SU-DHL-6 (cell line): Measurements from ENCODE around the gene FPGS.

ENCODE experiments used
- H2AFZ ChIP-seq: fragments of 200-600 bp; sonication (generic); 2 replicates; pipeline ENCODE4 v1.6.1; 2014; ENCODE audit warnings: low read depth, mild to moderate bottlenecking, moderate library complexity, mixed read lengths, antibody characterized with exemption, low read length; ENCODE audit not compliant: severe bottlenecking
- H3F3A ChIP-seq: fragments of 200-600 bp; shearing (Covaris generic); 2 replicates; pipeline ENCODE4 v1.6.0; 2016; ENCODE audit warnings: antibody characterized with exemption, mild to moderate bottlenecking; ENCODE audit not compliant: insufficient read depth
- H3K27ac ChIP-seq: fragments of 200-600 bp; sonication (generic); 2 replicates; pipeline ENCODE4 v1.5.1; 2016; ENCODE audit warnings: low read depth, mild to moderate bottlenecking, low read length, moderate library complexity, mixed read lengths
- H3K27me3 ChIP-seq: fragments of 200-600 bp; sonication (generic), shearing (Covaris generic); 2 replicates; pipeline ENCODE4 v1.6.0; 2014; ENCODE audit warnings: mild to moderate bottlenecking, low read length
- H3K36me3 ChIP-seq: fragments of 200-600 bp; sonication (generic); 2 replicates; pipeline ENCODE4 v1.6.1; 2014; ENCODE audit warnings: mild to moderate bottlenecking, low read length, mixed read lengths
- H3K4me2 ChIP-seq: fragments of 300-600, 200-600 bp; shearing (Covaris generic), sonication (generic); 2 replicates; pipeline ENCODE4 v1.6.0; 2014; ENCODE audit warnings: low read length, low read depth, mild to moderate bottlenecking; ENCODE audit not compliant: poor library complexity, severe bottlenecking
- H3K4me3 ChIP-seq: fragments of 200-600 bp; sonication (generic); 2 replicates; pipeline ENCODE4 v1.5.1; 2014; ENCODE audit warnings: antibody characterized with exemption, low read length, mild to moderate bottlenecking, mixed read lengths; ENCODE audit not compliant: insufficient read depth, poor library complexity, severe bottlenecking
- H3K79me2 ChIP-seq: fragments of 200-600 bp; sonication (generic); 2 replicates; pipeline ENCODE4 v1.6.1; 2014; ENCODE audit warnings: mild to moderate bottlenecking, low read length, moderate library complexity; ENCODE audit not compliant: insufficient read depth
- H3K9ac ChIP-seq: fragments of 200-600 bp; sonication (generic); 2 replicates; pipeline ENCODE4 v1.7.0; 2014; ENCODE audit warnings: mild to moderate bottlenecking, low read length
- H3K9me2 ChIP-seq: fragments of 200-600 bp; sonication (generic); replicated peaks from 2 replicates; pipeline ENCODE4 v1.6.1; 2014; ENCODE audit warnings: low read length; ENCODE audit not compliant: insufficient read depth
- H3K9me3 ChIP-seq: fragments of 200-600 bp; sonication (generic); 2 replicates; pipeline ENCODE4 v1.6.1; 2014; ENCODE audit warnings: low read length, mixed read lengths; ENCODE audit not compliant: insufficient read depth
- H4K20me1 ChIP-seq: fragments of 200-600 bp; sonication (generic); 2 replicates; pipeline ENCODE4 v1.6.1; 2014; ENCODE audit warnings: low read depth, mild to moderate bottlenecking, antibody characterized with exemption, low read length, moderate library complexity, mixed read lengths
- CTCF ChIP-seq: fragments of 200-600 bp; sonication (generic); IDR thresholded peaks from one replicate; pipeline ENCODE4 v1.5.1; 2017; ENCODE audit warnings: antibody characterized with exemption, mild to moderate bottlenecking, low read length, moderate library complexity; ENCODE audit not compliant: insufficient read depth, poor library complexity, severe bottlenecking
- EZH2phosphoT487 ChIP-seq: fragments of 200-600 bp; sonication (generic), shearing (Covaris generic); conservative IDR thresholded peaks from 2 replicates; pipeline ENCODE4 v1.6.1; 2018; ENCODE audit warnings: mild to moderate bottlenecking, antibody characterized with exemption, low read length, moderate library complexity, mixed read lengths

The FPGS gene

DNA sequence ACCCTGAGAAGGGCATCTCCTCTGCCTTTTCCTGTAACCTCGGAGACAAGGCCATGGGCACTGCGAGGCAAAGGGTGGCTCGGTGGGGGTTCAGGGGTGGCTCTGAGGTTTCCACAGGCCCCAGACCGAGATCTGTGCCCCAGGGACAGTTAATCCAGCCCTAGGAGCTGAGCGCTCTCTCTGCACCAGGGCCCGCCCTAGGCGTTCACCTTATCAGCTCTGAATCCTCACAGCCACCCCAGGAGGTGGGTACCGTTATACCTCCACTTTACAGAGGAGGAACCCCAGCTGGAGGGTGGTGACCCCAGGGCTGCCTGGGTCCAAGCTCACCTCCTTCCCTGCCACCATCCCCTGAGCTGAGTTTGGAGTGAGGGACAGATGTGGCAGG lies 54.0 kb downstream of the FPGS start:
- Histone ChIP-seq H3K79me2 (no peaks in the 10 kb centered on the region), H3F3A (no peaks in the 10 kb centered on the region), H3K27me3 (no peaks in the 10 kb centered on the region), H3K9ac (no peak overlapping the region), H3K9me2 (no peaks in the 10 kb centered on the region), H3K4me3 (no peak overlapping the region), H3K9me3 (no peaks in the 10 kb centered on the region), H4K20me1 (no peaks in the 10 kb centered on the region), H3K27ac (no peak overlapping the region), H2AFZ (no peak overlapping the region), H3K36me3 (no peaks in the 10 kb centered on the region), H3K4me2 (no peak overlapping the region)
- TF ChIP-seq CTCF (no peak), EZH2phosphoT487 (no peak)

DNA sequence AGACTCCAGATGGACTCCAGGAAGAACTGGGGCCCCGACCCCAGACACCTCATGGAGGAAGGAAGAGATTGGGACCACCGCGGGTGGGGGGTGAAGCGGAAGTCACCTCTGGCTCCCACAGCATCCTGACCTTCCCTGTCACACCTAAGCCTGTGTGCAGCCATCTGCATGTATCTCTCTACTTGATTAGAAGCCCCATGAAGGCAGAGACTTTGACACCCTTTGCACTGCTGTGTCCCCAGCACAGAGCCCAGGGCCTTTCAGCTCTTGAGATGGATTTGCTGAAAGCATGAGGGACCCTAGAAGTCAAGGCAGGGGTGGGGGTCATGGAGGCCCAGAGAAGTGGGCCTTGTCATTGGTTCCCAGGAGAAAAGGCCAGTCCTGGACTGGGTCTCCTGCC lies 54.6 kb downstream of the FPGS start:
- Histone ChIP-seq H3K9ac (no peak overlapping the region), H4K20me1 (no peaks in the 10 kb centered on the region), H3K79me2 (no peaks in the 10 kb centered on the region), H3K9me3 (no peaks in the 10 kb centered on the region), H3K4me2 (no peak overlapping the region), H3K27ac (no peak overlapping the region), H2AFZ (no peak overlapping the region), H3F3A (no peaks in the 10 kb centered on the region), H3K9me2 (no peaks in the 10 kb centered on the region), H3K4me3 (no peak overlapping the region), H3K27me3 (no peaks in the 10 kb centered on the region), H3K36me3 (no peaks in the 10 kb centered on the region)
- TF ChIP-seq EZH2phosphoT487 (no peak), CTCF (no peak)

- Histone ChIP-seq H3K9me3 (no peaks in the 10 kb centered on the region), H3K79me2 (no peaks in the 10 kb centered on the region), H3K9me2 (no peaks in the 10 kb centered on the region), H3K27ac (no peak overlapping the region), H2AFZ (no peak overlapping the region), H3F3A (no peaks in the 10 kb centered on the region), H4K20me1 (no peaks in the 10 kb centered on the region), H3K4me2 (no peak overlapping the region), H3K9ac (no peak overlapping the region), H3K36me3 (no peaks in the 10 kb centered on the region), H3K4me3 (no peak overlapping the region), H3K27me3 (no peaks in the 10 kb centered on the region)
- TF ChIP-seq CTCF = no peak
- no peak for TF ChIP-seq EZH2phosphoT487
These were observed 55.4 kb downstream of the FPGS start for GRCh38 chr9:127858041-127858512.

GRCh38 chr9:127860260-127860659 lies 57.6 kb downstream of the FPGS start:
- no peak overlapping the region for H3K9ac ChIP-seq
- no peaks in the 10 kb centered on the region for H3K27me3 ChIP-seq
- no peak overlapping the region for H3K27ac ChIP-seq
- H3K9me2 ChIP-seq = no peaks in the 10 kb centered on the region
- H3K79me2 ChIP-seq = no peaks in the 10 kb centered on the region
- no peak for TF ChIP-seq CTCF
- TF ChIP-seq EZH2phosphoT487 = no peak
- no peaks in the 10 kb centered on the region for H3K36me3 ChIP-seq
- no peak overlapping the region for H3K4me3 ChIP-seq
- H3K4me2 ChIP-seq = no peak overlapping the region
- H2AFZ ChIP-seq = no peak overlapping the region
- H4K20me1 ChIP-seq = no peaks in the 10 kb centered on the region
- no peaks in the 10 kb centered on the region for H3K9me3 ChIP-seq
- no peaks in the 10 kb centered on the region for H3F3A ChIP-seq
